ENCODE results near the gene TNIP1. TPM values are rescaled to one million over a fixed set of nuclear protein-coding genes. Genes with fewer than 3 reads are reported as not detected.
A peak's percentile ranks its signal among the peaks of the same experiment; 100 is the strongest.

The TNIP1 gene
- polyA plus RNA-seq, 1 of the 3 experiments (the other 2 are of a cell fraction) = 46.2 TPM

DNA sequence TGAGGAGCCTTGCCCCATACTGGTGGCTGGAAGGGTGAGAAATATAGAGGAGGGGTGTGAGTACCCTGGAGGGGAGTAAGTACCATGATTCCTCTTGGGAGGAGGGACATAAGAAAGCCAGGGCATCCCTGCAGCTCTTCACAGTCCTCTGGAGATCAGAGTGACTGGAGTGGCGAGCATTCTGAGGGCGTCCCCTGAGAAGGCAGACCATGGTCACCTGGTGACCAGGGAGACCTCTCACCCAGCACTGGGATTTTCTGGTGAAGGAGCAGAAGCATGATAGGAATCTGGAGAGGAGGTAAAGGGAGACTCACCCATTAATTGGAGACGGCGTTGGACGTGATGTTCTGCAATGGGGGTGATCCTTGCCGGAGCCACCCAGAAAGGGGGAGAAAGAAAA, 88.1 kb downstream of the TNIP1 start:
- no peaks in the 10 kb centered on the region for H3K27me3 ChIP-seq (ENCODE audit: insufficient read depth)
- no peaks in the 10 kb centered on the region for H3K9me2 ChIP-seq
- no peak overlapping the region for H3K4me3 ChIP-seq (ENCODE audit: low read depth in 2 of 2, low read length in 1 of 2)
- H2AFZ ChIP-seq (ENCODE audit: low read depth) = no peak overlapping the region
- H3K9me3 ChIP-seq = no peaks in the 10 kb centered on the region
- H3K4me1 ChIP-seq (ENCODE audit: control insufficient read depth in 1 of 2, insufficient read depth in 2 of 2, low read depth in 1 of 2, low read length in 1 of 2) = no peaks in the 10 kb centered on the region
- no peaks in the 10 kb centered on the region for H3K79me2 ChIP-seq (ENCODE audit: insufficient read depth)
- H4K20me1 ChIP-seq (ENCODE audit: insufficient read depth) = no peaks in the 10 kb centered on the region
- CTCF ChIA-PET = no interaction called here
- no peak overlapping the region for H3K27ac ChIP-seq (ENCODE audit: low read depth in 2 of 2, low read length in 1 of 2)
- H3K9ac ChIP-seq = no peak overlapping the region
- POLR2A ChIA-PET = no interaction called here
- H3K36me3 ChIP-seq (replicated peaks in 1 of 2; ENCODE audit: control insufficient read depth in 1 of 2, insufficient read depth in 2 of 2, low read length in 1 of 2) = no peaks in the 10 kb centered on the region
- no peak for DNase-seq
- TF ChIP-seq RCOR1 (IDR thresholded peaks at IDR 0.05; ENCODE audit: low read length) (no peak), RFX5 (IDR thresholded peaks at IDR 0.05; ENCODE audit: low read length) (no peak)
- H3F3A ChIP-seq (replicated peaks; ENCODE audit: insufficient read depth) = no peaks in the 10 kb centered on the region
- no peak overlapping the region for H3K4me2 ChIP-seq
- 37% methylated on average over 6 of the region's 6 CpGs for WGBS (ENCODE audit: low lambda C conversion rate)

DNA sequence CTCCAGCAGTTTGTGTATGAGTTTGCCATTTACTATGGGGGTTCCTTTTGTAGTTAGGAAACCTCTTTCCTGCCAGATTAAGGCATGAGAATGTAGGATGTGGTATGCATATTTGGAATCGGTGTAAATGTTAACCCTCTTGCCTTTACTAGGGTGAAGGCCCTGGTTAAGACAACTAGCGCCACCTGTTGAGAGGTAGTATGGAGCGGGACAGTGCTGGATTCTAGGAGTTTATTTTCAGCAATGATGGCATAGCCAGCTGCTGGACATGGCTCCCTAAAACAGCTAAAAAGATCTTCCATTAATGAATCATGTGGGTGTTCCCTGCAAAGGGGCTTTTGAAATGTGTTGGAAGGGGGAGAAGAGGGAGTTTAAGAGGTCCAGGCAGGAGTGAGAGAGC, 91.1 kb downstream of the TNIP1 start:
- Histone ChIP-seq H3K79me2 (ENCODE audit: insufficient read depth) (no peaks in the 10 kb centered on the region), H3K27ac (ENCODE audit: low read depth in 2 of 2, low read length in 1 of 2) (no peak overlapping the region), H3F3A (replicated peaks; ENCODE audit: insufficient read depth) (no peaks in the 10 kb centered on the region), H3K36me3 (replicated peaks in 1 of 2; ENCODE audit: control insufficient read depth in 1 of 2, insufficient read depth in 2 of 2, low read length in 1 of 2) (no peaks in the 10 kb centered on the region), H3K4me1 (ENCODE audit: control insufficient read depth in 1 of 2, insufficient read depth in 2 of 2, low read depth in 1 of 2, low read length in 1 of 2) (no peaks in the 10 kb centered on the region), H3K4me2 (no peak overlapping the region), H3K9me2 (no peaks in the 10 kb centered on the region), H3K27me3 (ENCODE audit: insufficient read depth) (no peaks in the 10 kb centered on the region), H3K9ac (no peak overlapping the region), H4K20me1 (ENCODE audit: insufficient read depth) (no peaks in the 10 kb centered on the region), H3K4me3 (ENCODE audit: low read depth in 2 of 2, low read length in 1 of 2) (no peak overlapping the region), H2AFZ (ENCODE audit: low read depth) (no peak overlapping the region), H3K9me3 (no peaks in the 10 kb centered on the region)
- CTCF ChIA-PET = interaction anchor here (1.0 kb wide), 1 partner anchor 62 kb away, joined by 3 read pairs; no protein-coding TSS in a partner anchor
- DNase-seq = no peak
- TF ChIP-seq TCF12 (IDR thresholded peaks at IDR 0.05) = no peak
- TF ChIP-seq, protein P1, sequence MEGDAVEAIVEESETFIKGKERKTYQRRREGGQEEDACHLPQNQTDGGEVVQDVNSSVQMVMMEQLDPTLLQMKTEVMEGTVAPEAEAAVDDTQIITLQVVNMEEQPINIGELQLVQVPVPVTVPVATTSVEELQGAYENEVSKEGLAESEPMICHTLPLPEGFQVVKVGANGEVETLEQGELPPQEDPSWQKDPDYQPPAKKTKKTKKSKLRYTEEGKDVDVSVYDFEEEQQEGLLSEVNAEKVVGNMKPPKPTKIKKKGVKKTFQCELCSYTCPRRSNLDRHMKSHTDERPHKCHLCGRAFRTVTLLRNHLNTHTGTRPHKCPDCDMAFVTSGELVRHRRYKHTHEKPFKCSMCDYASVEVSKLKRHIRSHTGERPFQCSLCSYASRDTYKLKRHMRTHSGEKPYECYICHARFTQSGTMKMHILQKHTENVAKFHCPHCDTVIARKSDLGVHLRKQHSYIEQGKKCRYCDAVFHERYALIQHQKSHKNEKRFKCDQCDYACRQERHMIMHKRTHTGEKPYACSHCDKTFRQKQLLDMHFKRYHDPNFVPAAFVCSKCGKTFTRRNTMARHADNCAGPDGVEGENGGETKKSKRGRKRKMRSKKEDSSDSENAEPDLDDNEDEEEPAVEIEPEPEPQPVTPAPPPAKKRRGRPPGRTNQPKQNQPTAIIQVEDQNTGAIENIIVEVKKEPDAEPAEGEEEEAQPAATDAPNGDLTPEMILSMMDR (IDR thresholded peaks at IDR 0.05) = peak; percentile 32
- 53% methylated on average over 3 of the region's 3 CpGs for WGBS (ENCODE audit: low lambda C conversion rate)
- POLR2A ChIA-PET = no interaction called here

DNA sequence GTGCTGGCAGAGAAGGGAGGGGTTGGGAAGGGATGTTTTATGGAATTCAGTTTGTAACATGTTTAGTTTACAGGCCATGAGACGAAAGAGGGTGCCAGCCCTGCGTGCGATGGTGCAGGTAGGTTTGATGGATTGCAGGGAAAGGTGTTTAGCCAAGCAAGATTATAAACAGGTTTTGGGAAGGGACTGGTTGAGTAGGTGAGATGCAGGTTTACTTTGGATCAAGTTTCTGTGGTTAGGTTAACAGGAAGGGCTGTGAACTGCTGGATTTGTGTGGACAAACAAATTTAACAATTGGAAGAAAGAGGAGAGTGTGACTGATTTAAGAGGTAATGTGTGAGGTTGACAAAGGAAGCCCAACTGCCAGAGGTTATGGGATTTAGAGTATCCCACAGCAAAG, 93.1 kb downstream of the TNIP1 start:
- TF ChIP-seq FOXM1 (IDR thresholded peaks at IDR 0.05; ENCODE audit: low read depth) (no peak), RXRA (IDR thresholded peaks at IDR 0.05; ENCODE audit: borderline replicate concordance, low read depth) (no peak), EP300 (IDR thresholded peaks at IDR 0.05; ENCODE audit: borderline replicate concordance in 1 of 2, low read depth in 1 of 2, low read length in 1 of 2) (no peak), JUND (IDR thresholded peaks at IDR 0.05) (no peak), NFIC (IDR thresholded peaks at IDR 0.05; ENCODE audit: borderline replicate concordance) (no peak), FOSL2 (IDR thresholded peaks at IDR 0.05; ENCODE audit: borderline replicate concordance, low read depth) (no peak), YY1 (IDR thresholded peaks at IDR 0.05; ENCODE audit: low read depth) (no peak), MEF2A (IDR thresholded peaks at IDR 0.05; ENCODE audit: borderline replicate concordance, low read depth) (no peak), TAF1 (IDR thresholded peaks at IDR 0.05; ENCODE audit: borderline replicate concordance, low read depth, low read length) (no peak), POLR2AphosphoS5 (IDR thresholded peaks at IDR 0.05; ENCODE audit: low read depth, low read length) (no peak)
- TF ChIP-seq, protein P2, sequence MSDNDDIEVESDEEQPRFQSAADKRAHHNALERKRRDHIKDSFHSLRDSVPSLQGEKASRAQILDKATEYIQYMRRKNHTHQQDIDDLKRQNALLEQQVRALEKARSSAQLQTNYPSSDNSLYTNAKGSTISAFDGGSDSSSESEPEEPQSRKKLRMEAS (IDR thresholded peaks at IDR 0.05; ENCODE audit: low read depth) = no peak
- TF ChIP-seq, protein P1 (IDR thresholded peaks at IDR 0.05) = no peak
- Histone ChIP-seq H3K27me3 (ENCODE audit: insufficient read depth) (no peaks in the 10 kb centered on the region), H3K27ac (ENCODE audit: low read depth in 2 of 2, low read length in 1 of 2) (no peak overlapping the region), H3K4me3 (ENCODE audit: low read depth in 2 of 2, low read length in 1 of 2) (no peak overlapping the region), H4K20me1 (ENCODE audit: insufficient read depth) (no peaks in the 10 kb centered on the region), H3K9me3 (no peaks in the 10 kb centered on the region), H3F3A (replicated peaks; ENCODE audit: insufficient read depth) (no peaks in the 10 kb centered on the region), H3K9ac (no peak overlapping the region), H3K9me2 (no peaks in the 10 kb centered on the region), H2AFZ (ENCODE audit: low read depth) (no peak overlapping the region), H3K4me2 (no peak overlapping the region), H3K4me1 (ENCODE audit: control insufficient read depth in 1 of 2, insufficient read depth in 2 of 2, low read depth in 1 of 2, low read length in 1 of 2) (no peaks in the 10 kb centered on the region), H3K36me3 (replicated peaks in 1 of 2; ENCODE audit: control insufficient read depth in 1 of 2, insufficient read depth in 2 of 2, low read length in 1 of 2) (no peaks in the 10 kb centered on the region), H3K79me2 (ENCODE audit: insufficient read depth) (no peaks in the 10 kb centered on the region)
- 44% methylated on average over 3 of the region's 3 CpGs for WGBS (ENCODE audit: low lambda C conversion rate)
- ChIA-PET CTCF (no interaction called here), POLR2A (no interaction called here)
- DNase-seq = no peak

All from SK-N-SH (cell line).